Measurements from ENCODE around the gene ZNF862. TPM values are rescaled to one million over a fixed set of nuclear protein-coding genes. Genes with fewer than 3 reads are reported as not detected.

ZNF862 gene
- total RNA-seq, 1 donor from 2014 or later, result 22.6 TPM

DNA sequence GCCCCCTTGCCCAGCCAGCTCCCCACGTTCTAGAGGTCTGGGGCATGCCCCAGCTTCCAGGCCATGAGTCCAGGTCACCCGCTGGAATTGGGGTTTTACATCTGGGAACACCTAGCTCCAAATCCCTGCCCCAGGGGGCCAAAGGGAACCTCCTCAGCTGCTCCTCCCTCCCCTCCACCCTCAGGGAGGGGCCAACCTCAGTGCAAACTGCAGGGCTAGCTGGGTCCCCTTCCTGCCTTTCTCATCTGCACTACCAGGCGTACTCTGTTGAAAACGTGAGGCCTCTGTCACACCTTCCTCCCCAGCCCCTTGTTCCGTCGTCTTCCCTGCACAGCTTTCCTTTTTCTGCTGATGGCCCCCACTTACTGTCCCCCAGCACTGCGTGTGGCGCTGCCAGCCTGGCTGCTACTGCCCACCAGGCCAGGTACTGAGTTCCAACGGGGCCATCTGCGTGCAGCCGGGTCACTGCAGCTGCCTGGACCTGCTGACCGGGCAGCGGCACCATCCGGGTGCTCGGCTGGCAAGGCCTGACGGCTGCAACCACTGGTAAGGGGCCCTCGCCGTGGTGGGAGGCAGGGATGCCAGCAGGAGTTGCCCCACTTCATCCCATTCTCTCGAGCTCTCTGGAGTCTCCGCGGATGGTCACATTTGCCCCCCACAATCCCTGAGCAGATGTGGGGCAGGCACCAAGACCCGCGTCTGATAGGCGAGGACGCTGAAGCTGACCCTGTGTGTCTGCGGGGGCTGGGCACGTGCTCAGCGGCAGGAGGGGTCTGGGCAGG lies 24.7 kb upstream of the ZNF862 start:
- no peak overlapping the region for H3K4me3 Mint-ChIP-seq (ENCODE audit: unreplicated experiment)
- H3K27me3 Mint-ChIP-seq (ENCODE audit: unreplicated experiment), result peaks cover 7% of the 10 kb centered on the region
- no peak for DNase-seq (ENCODE audit: low spot score)
- peaks cover 3% of the 10 kb centered on the region for H3K36me3 Mint-ChIP-seq (ENCODE audit: low read depth, unreplicated experiment)
- no peaks in the 10 kb centered on the region for H3K4me1 Mint-ChIP-seq (ENCODE audit: unreplicated experiment)
- no peaks in the 10 kb centered on the region for H3K9me3 Mint-ChIP-seq (ENCODE audit: unreplicated experiment)
- no peak overlapping the region for H3K27ac Mint-ChIP-seq (ENCODE audit: unreplicated experiment)
- no peak for TF ChIP-seq CTCF (IDR thresholded peaks at IDR 0.05; ENCODE audit: unreplicated experiment)

DNA sequence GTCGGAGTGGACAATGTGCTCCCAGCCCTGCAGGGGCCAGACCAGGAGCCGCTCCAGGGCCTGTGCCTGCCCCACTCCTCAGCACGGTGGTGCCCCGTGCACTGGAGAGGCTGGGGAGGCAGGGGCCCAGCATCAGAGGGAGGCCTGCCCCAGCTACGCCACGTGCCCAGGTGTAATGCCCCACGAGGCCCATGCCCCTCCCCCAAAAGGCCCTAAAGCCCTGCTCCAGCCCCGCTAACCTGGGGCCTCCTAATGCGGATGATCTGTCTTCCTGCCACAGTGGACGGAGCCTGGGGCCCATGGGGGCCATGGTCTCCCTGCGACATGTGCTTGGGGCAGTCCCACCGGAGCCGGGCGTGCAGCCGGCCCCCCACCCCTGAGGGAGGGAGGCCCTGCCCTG lies 23.7 kb upstream of the ZNF862 start:
- Mint-ChIP-seq H3K27me3 (ENCODE audit: unreplicated experiment) (peaks cover 11% of the 10 kb centered on the region), H3K4me3 (ENCODE audit: unreplicated experiment) (no peak overlapping the region)

DNA sequence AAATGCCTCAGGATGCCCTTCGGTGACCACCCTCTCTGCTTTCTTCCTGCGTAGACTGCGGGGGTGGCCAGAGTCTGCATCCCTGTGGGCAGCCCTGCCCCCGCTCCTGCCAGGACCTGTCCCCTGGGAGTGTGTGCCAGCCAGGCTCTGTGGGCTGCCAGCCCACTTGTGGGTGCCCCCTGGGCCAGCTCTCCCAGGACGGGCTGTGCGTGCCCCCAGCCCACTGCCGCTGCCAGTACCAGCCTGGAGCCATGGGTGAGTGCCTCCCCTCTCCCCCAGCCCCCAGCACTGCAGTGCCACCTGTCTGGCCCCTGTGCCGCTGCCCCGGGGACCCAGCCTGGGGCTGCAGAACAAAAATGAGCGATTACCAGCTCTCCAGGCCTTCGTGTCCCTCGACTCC lies 23.1 kb upstream of the ZNF862 start:
- H3K9me3 Mint-ChIP-seq (ENCODE audit: unreplicated experiment), result no peaks in the 10 kb centered on the region
- H3K27ac Mint-ChIP-seq (ENCODE audit: unreplicated experiment), result no peak overlapping the region
- H3K27me3 Mint-ChIP-seq (ENCODE audit: unreplicated experiment), result peaks cover 11% of the 10 kb centered on the region
- no peak for DNase-seq (ENCODE audit: low spot score)
- no peaks in the 10 kb centered on the region for H3K4me1 Mint-ChIP-seq (ENCODE audit: unreplicated experiment)
- no peak for TF ChIP-seq CTCF (IDR thresholded peaks at IDR 0.05; ENCODE audit: unreplicated experiment)
- peaks cover 5% of the 10 kb centered on the region for H3K36me3 Mint-ChIP-seq (ENCODE audit: low read depth, unreplicated experiment)
- no peak overlapping the region for H3K4me3 Mint-ChIP-seq (ENCODE audit: unreplicated experiment)

More for the DNA sequence above, 23.7 kb upstream of the ZNF862 start:
- no peaks in the 10 kb centered on the region for H3K9me3 Mint-ChIP-seq (ENCODE audit: unreplicated experiment)
- TF ChIP-seq CTCF (IDR thresholded peaks at IDR 0.05; ENCODE audit: unreplicated experiment), result no peak
- no peak overlapping the region for H3K27ac Mint-ChIP-seq (ENCODE audit: unreplicated experiment)
- no peaks in the 10 kb centered on the region for H3K4me1 Mint-ChIP-seq (ENCODE audit: unreplicated experiment)
- H3K36me3 Mint-ChIP-seq (ENCODE audit: low read depth, unreplicated experiment), result peaks cover 8% of the 10 kb centered on the region
- no peak for DNase-seq (ENCODE audit: low spot score)

- no peaks in the 10 kb centered on the region for H3K4me1 Mint-ChIP-seq (ENCODE audit: unreplicated experiment)
- no peak for DNase-seq (ENCODE audit: low spot score)
- no peak for TF ChIP-seq CTCF (IDR thresholded peaks at IDR 0.05; ENCODE audit: unreplicated experiment)
- H3K9me3 Mint-ChIP-seq (ENCODE audit: unreplicated experiment), result no peaks in the 10 kb centered on the region
- H3K27me3 Mint-ChIP-seq (ENCODE audit: unreplicated experiment), result peaks cover 8% of the 10 kb centered on the region
- H3K4me3 Mint-ChIP-seq (ENCODE audit: unreplicated experiment), result no peak overlapping the region
- no peak overlapping the region for H3K27ac Mint-ChIP-seq (ENCODE audit: unreplicated experiment)
- H3K36me3 Mint-ChIP-seq (ENCODE audit: low read depth, unreplicated experiment), result peaks cover 5% of the 10 kb centered on the region
Measured at GRCh38 chr7:149815661-149816266, 22.4 kb upstream of the ZNF862 start.

- Mint-ChIP-seq H3K4me3 (ENCODE audit: unreplicated experiment) (no peak overlapping the region), H3K36me3 (ENCODE audit: low read depth, unreplicated experiment) (peaks cover 5% of the 10 kb centered on the region), H3K9me3 (ENCODE audit: unreplicated experiment) (no peaks in the 10 kb centered on the region), H3K27me3 (ENCODE audit: unreplicated experiment) (peaks cover 8% of the 10 kb centered on the region), H3K4me1 (ENCODE audit: unreplicated experiment) (no peaks in the 10 kb centered on the region), H3K27ac (ENCODE audit: unreplicated experiment) (no peak overlapping the region)
- no peak for TF ChIP-seq CTCF (IDR thresholded peaks at IDR 0.05; ENCODE audit: unreplicated experiment)
- DNase-seq (ENCODE audit: low spot score), result no peak
Measured at GRCh38 chr7:149816267-149816751, 21.9 kb upstream of the ZNF862 start.
